M059J (cell line): ENCODE measurements around the gene CENPP. TPM values are rescaled to one million over a fixed set of nuclear protein-coding genes. Genes with fewer than 3 reads are reported as not detected.

Source experiments
- DNase-seq: peaks from one replicate; pipeline ENCODE4 v3.0.0-alpha.2; 2012; ENCODE audit warnings: low read depth
- total RNA-seq: library from RNA; depleted of rRNA; stranded (reverse); fragments of >200 nt; shearing (Covaris generic); gene quantifications from 2 replicates; pipeline ENCODE4 v1.2.3, GENCODE V29; 2014; rRNA removed

Gene CENPP
- total RNA-seq, 1 experiment from 2014 or later, result 23.1 TPM

DNA sequence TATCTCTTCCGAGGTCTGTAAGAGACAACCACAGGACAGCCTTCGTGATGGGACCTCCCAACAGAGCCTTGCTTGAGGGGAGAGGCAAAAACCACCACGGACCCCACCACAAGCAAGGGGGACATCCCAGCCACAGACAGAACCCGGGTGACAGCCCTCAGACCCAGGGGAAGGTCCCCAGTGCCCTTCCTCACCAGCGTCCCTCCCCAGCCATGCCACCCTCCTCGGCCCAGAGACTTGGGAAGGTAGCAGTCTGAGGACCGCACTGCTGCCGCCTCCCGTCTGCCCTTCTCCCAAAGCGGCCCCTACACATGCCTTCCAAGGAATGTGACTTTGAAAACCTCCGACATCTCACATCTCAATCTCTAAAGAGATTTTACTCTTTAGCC, 330.8 kb downstream of the CENPP start:
- no peak for DNase-seq

DNA sequence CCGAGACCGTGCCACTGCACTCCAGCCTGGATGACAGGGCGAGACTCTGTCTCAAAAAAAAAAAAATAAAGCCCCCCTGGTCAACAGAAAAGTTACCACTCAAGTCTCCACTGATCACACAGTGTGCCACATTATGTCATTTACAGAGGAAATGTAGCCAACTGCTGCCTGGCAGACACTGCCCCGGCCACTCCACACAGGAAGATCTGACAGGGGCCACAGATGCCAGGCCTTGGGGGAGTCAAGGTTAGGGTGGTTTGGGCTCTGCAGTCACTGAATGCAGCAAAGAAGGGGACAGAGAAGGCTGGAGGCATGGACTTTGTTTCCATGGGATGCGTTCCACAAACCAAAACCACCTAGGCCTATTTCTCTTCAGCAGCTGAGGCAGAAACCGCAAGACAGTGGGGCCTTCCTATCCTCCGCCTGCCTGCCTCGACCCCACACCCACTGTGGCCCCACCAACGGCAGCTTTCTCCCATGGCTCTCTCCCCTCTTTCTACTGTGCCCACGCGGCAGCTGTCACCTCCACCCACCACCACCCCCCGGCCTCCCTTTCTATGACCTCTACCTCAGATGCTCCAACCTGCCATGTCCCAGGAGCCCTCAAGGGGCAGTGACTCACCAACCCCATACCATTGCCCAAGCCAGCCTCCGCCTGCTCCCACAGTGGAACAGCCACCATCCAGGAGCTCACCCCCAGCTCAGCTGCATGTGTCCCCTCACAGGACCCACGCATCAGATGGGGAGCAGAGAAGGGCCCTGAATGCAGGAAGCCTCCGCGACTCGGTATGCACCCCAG, 331.7 kb downstream of the CENPP start:
- peak; percentile 20 for DNase-seq

DNA sequence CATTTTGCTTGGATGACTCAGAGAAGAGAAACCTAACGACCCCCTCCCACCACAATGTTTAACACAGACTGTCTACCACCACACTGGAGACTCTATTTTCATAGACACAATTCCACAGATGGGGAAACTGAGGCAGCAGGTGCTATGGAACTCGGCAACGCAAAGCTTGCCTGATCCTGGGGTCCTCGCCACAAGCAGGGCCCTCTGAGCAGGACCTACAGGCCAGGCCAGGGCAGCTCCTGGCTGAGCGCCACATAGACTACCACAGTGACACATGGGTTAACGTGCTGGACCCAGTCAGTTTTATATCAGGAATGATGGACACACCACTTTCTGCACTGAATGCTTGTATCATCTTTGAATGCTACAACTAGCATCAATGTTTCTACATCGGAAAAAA, 332.4 kb downstream of the CENPP start:
- DNase-seq, result no peak

DNA sequence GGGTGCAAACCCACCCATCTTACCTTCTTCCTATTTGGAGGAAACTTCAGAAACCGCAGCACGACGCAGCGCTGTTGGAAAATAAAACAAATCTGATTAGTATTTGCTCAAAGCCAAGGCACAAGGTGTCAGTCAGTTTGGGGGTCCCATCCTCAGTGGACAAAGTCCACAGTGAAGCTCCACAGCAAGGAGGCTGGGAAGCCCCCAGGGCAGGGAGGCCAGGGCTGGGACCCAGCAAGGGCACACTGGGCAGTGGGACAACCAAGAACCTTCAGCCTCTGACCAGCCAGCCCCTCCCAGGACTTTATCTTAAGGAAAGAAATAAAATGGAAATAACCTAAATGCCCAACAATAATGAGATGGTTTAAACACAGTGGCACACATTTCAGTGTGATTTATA, 332.9 kb downstream of the CENPP start:
- DNase-seq, result no peak

DNA sequence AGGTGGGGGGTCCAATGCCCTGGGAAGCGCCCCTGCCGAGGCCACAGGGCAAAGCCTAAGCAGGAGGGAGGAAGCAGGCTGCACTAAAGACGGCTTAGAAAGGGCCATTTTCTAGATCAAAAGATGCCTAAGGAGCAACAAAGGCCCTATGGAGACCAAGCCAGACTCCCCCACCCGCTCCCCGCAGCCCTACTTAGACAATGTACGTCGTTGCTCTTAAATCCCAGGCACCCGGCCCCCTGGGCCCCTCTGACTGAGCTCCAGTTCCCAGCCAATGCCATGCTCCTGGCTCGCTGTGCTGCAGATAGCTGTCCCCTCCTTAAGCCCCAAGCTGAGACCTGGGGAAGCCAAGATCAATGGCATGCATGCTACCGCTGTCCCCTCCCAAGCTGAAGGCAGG, 333.8 kb downstream of the CENPP start:
- DNase-seq, result no peak

DNA sequence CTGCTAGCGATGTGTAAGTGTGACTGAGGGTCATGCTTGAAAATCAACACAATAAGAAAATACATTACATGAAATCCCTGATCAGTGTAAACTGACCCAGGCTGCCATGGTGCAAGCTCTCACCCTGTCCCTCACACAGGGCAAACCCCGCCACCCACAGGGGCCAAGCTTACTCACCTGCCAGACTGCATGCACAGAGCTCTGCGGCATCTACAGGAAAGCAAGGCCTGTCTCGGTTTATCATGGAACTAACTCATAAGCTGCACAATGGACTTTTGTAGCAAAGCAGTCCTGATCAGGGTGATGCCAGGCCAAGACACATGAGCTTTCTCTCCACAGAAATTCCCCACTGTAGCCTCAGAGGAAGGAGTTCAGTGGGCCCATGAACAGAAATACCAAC, 334.5 kb downstream of the CENPP start:
- no peak for DNase-seq

DNA sequence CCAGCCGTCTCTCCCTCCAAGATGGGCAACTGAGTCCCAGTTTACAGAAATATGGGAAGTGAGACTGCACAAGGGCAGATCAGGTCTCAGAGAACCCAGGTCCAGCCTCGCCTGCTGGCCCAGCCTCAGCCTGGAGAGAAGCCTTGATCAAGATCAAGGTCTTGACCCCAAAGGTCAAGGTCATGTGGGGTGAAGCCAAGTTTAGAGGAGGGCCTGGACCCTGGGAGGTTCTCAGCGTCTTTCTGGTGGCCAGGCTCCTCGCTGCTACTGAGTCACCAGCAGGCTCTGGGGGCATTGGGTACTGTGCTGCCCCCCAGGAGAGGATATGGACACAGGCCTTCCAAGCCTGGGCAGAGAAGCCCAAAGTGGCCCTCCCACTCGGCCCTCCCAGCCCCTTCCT, 335.4 kb downstream of the CENPP start:
- no peak for DNase-seq

DNA sequence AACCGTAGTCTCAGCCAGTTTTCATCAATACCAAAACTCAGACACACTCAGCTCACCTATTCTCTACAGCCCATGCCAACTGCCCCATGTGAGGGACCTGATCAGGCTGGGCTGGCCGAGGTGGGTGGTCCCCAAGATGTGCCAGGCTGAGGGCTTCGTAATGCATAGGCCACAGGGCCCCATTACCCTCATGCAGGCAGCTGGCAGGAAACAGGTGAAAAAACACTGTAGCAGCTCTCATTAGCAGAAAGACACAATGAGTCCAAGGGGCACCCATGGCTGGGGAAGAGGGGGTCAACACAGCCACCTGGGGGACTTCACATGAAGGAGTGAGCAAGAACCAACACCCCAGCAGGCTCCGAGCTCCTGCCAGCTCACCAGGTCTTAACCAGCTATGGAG, 336.0 kb downstream of the CENPP start:
- no peak for DNase-seq

DNA sequence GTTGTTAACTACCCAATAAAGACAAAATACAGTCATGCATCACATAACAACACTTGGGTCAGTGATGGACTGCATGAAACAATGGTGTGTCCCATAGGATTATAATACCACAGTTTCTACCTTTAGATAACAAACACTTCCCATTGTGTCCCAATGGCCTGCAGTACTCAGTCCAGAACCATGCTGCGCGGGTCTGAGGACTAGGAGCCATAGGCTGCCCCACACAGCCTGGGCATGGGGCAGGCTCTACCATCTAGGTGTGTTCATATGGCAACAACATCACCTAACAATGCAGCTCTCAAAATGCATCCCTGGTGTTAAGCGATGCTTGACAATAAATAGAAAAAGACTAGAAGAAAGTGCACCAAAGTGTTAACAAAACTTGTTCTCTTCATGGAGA, 337.4 kb downstream of the CENPP start:
- DNase-seq, result no peak

DNA sequence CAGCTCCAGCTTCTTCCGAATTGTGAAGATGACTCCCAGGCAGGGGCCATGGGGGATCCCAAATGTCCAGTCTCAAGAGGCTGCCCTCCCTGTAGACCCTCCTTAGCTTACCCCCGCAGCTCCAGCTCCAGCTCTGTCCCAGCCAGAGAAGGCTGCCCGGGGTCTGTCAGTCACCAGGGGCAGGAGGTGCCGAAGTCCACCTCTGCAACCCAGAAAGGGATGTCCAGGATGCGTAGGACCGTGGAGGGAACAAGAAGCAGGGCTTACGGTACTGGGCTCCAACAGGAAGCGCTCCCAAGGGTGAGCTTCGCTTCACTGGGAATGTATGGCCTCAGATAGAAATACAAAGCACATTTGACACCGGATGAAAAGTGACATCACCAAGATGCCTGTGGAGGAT, 338.2 kb downstream of the CENPP start:
- no peak for DNase-seq

DNA sequence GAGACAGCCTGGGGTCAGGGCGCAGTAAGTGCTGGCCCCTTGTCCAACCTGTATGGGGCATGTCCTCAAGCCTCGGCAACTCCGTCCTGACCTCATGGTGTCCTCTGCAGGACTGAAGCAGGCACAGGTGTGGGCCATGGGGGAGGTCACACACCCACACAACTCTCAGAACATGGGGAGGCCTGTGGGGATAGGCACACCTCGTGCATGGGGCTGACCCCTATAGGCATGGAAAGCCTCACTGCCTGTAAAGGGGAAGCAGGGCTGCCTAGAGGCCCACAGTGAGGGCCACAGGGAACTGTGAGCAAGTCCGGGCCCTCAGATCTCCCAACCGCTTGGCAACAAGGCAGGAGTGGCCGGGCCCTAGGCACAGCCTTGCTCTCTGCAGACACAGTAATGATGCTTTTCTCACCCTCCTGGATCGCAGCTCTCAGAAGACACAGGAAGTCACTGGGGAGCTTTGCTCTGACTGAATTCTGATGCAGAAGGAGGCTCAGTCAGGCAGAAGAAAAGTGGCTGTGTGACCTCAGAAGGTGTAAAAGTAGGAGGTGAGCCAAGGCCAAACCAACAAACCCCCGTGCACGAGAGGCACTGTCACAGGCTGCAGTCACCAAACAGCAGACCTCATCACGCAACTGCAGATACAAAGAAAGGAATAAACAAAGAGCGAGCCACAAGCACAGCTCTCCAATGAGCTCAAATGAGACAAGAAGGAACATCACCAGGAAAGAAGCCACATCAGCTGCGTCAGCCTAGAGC, 338.8 kb downstream of the CENPP start:
- DNase-seq, result peak; percentile 65

DNA sequence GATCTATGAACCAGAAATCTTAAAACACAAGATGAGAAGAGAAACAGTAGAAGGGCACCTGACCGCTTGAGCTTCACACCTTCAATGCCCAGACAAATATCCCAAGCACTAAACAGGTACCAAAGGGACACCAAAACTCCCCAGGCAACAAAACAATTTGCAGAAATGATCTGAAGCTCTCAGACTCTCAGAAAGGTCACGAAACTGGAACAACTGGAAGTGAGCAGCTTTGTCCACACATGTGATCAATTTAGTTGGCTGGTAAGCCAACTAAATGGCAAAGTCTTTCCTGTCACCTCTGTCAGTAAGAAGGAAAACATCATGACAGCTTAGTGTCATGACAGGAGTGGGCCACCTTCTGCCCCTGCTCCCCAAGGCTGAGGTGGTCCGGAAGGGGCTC, 340.1 kb downstream of the CENPP start:
- DNase-seq, result no peak

DNA sequence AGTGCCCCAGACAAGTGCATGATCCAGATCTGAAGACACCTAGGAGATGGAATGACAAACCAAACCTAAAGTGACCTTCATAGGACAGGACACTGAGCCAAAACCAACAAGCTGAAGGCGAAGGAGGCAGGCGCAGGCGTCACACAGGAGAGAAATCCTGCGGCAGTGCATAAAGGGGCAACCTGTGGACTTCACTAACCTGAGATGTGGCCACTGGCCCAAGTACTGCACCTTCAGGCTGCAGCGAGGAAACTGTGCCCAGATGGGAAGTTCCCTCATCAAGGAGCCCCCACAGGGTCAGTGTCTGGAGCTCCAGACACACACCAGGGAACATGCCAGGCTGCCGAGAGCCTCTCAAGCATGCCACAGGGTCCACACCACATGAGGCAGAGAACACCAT, 340.5 kb downstream of the CENPP start:
- no peak for DNase-seq

DNA sequence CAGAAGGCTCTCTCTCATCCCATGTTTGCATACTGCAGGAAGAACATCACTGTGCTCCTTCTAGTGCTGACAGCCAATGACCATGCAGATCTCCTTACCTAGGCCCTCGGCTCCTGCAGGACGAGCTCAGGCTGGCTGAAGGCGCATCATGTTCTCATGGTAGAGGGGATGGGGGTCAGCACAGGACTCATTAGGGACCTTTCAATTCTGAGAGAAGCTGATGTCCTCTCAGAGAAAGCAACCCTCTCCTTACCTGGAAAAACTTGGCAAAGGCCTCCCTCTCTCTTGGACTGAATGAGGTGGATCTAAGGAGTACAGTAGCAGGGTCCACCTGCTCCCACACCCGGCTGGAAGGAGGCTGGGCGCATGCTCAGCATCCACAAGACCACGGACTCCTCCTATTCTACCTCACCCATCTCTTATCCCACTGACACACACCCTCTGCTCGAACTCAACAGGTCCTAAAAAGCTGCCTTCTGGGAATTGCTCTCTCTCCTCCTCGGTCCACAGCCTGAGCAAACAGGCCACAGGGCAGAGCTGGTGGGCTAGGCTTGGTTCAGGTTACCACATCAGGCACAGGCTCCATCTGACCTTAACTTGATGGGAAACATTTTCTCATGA, 341.3 kb downstream of the CENPP start:
- DNase-seq, result no peak

DNA sequence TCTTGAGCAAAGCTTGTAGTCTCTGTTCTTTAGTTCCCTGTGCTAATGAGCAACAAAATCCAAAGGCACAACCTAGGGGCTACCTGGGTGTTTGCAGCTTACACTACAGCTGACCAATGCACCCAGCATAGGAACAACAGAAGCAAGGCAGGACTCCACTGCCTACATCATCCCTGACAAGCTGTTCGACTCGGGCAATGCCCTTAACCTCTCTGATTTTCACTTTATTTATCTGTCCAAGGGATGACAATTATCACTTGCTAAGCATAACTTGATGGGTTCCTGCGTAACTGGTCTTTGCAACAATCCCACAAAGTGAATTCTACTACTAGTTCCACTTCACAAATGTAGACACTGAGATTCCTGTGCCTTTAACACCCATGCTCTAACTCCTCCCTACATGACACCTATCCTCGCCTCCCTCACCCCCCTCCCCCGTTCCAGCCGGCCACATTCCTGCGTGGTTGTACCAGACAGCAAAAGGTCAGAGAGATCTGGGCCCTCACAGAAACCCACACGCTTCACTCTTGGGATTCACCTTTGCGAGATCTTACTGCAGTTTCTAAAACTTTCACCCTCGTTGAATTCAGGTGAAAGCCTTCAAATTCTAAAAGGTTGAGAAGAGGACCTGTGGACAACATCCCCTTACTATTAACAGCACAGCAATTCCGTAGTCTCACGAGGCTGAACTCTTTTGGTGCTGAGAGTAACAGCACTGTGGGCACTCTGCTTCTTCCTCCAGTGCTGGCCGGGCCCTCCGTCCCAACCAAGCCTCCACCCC, 343.2 kb downstream of the CENPP start:
- DNase-seq, result peak; percentile 76

DNA sequence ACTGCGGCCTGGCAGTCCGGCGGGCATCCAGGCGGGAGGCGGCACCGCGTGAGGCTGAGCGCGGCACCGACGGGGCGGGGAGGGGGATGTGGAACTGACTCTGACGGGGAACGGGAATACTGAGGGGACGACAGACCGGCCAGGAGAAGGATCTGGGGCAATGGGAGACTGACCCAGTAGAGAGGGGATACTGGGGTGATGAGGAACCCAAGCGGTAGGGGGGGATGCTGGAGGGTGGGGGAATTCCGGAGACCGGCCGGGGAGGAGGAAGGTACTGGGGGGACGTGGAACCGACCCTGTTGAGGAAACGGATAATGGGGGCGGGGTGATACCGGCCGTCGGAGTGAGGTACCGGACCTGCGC, 343.8 kb downstream of the CENPP start:
- DNase-seq, result no peak

Other genes starting within 250 kb of the CENPP start
- 123 and 134 TPM in 2 replicates for gene SPTLC1, start 210.5 kb upstream of the CENPP start, total RNA-seq
- 104 and 151 TPM in 2 replicates for gene IARS1, start 32.3 kb upstream of the CENPP start, total RNA-seq
- 18.5 and 26.1 TPM in 2 replicates for gene NOL8, start 603 bp upstream of the CENPP start, total RNA-seq
- not detected in 2 replicates for gene OGN, start 78.6 kb downstream of the CENPP start, total RNA-seq
- not detected in 2 replicates for gene OMD, start 98.5 kb downstream of the CENPP start, total RNA-seq
- gene ASPN, start 156.6 kb downstream of the CENPP start, total RNA-seq, result 0.07 TPM in 1 of 2 replicates, not detected in the other
- gene ECM2, start 210.0 kb downstream of the CENPP start, total RNA-seq, result 0.47 and 1.0 TPM in 2 replicates